CD4-positive, alpha-beta T cell treated with Interleukin-2 at 100 ng/mL for 4 hours (primary cell): ENCODE measurements around the gene INO80C.
"Not testable (repeated sequence)": the region's sequence is repeated elsewhere in the genome, so short reads cannot be mapped to it uniquely, and the experiment has no call there.

Experiments
- DNase-seq: peaks from one replicate; pipeline ENCODE4 v3.0.0-alpha.2; 2020; ENCODE audit warnings: low spot score

INO80C gene

DNA sequence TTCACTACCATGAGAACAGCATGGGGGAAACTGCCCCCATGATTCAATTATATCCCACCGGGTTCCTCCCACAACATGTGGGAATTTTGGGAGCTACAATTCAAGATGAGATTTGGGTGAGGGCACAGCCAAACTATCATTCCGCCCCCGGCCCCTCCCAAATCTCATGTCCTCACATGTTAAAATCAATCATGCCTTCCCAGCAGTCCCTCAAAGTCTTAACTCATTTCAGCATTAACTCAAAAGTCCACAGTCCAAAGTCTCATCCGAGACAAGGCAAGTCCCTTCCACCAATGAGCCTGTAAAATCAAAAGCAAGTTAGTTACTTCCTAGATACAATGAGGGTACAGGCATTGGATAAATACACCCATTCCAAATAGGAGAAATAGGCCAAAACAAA lies 10.2 kb downstream of the INO80C start:
- DNase-seq = not testable (repeated sequence)

DNA sequence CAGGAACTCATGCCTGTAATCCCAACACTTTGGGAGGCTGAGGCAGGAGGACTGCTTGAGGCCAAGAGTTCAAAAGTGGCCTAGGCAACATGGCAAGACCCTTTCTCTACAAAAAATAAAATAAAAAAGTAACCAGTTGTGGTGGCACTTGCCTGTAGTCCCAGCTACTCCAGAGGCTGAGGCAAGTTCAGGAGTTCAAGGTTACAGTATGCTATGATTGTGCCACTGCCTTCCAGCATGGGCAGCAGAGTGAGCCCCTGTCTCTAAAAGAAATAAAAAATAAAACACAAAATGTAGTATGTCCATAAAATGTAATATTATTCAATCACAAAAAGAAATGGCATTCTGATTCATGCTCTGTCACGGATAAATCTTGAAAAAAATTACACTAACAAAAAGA lies 11.9 kb downstream of the INO80C start:
- DNase-seq = no peak

DNA sequence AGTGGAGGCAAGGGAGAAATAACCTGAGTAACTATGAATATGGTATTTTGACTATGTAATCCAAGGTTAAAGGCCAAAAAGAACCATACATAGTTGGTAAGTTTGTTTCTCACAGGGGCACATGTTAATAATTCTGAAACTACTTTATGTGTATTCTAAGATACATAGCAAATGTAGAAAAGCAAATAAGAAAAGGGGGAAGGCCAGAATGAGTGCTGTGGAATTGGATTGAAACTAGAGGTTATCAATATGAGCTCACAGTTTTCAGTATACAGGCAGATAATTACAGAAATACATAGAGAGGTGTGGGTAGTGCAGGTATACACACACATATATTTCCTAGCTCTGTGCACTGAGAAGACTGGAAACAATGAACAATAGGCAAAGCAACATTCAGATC lies 13.7 kb downstream of the INO80C start:
- DNase-seq = no peak

DNA sequence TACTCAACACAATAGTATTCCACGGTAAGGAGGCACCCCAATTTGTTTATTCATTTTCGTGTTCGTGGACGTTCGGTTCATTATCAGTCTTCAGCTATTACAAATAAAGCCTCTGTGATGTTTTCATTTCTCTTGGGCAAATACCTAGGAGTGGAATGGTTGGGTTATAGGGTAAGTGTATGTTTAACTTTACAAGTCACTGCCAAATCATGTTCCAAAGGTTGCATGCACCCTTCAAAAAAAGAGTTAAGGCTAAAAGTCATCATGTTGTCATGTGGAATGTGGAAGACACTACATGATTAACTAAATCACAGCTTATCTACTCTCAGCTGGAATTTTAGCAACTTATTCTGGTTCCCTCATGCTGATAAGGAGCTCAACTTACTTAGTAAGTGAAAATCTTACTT lies 15.8 kb downstream of the INO80C start:
- DNase-seq = no peak

DNA sequence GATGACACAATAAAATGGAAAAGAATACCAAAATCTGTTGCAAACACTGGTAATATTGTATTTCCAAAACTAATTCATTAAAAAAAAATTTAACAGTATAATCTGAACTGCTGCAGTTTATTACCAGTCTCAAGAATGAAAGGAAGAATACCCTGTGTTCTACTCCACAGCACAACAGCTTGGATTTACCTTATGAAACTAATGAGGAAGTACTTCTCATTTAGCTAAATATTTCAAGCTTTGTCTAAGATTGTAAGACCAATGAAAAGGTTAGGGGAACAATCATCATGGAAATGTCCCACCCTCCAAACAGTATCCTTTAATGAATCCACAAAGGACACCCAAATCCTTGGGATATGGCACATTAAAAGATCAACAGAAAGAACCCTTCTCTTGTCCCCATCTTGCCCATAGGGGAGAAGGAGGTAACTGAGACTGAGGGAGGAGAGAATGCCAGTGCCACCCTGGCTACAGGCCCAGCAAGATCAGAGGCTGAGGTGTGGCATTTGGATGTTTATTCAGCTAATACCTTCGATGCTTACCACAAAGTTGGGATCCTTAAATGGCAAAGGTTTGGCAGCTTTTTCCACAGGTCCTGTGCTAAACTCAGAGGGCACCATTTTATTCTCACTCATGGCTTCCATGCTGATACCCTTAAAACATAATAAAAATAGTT lies 17.7 kb downstream of the INO80C start:
- DNase-seq = no peak

DNA sequence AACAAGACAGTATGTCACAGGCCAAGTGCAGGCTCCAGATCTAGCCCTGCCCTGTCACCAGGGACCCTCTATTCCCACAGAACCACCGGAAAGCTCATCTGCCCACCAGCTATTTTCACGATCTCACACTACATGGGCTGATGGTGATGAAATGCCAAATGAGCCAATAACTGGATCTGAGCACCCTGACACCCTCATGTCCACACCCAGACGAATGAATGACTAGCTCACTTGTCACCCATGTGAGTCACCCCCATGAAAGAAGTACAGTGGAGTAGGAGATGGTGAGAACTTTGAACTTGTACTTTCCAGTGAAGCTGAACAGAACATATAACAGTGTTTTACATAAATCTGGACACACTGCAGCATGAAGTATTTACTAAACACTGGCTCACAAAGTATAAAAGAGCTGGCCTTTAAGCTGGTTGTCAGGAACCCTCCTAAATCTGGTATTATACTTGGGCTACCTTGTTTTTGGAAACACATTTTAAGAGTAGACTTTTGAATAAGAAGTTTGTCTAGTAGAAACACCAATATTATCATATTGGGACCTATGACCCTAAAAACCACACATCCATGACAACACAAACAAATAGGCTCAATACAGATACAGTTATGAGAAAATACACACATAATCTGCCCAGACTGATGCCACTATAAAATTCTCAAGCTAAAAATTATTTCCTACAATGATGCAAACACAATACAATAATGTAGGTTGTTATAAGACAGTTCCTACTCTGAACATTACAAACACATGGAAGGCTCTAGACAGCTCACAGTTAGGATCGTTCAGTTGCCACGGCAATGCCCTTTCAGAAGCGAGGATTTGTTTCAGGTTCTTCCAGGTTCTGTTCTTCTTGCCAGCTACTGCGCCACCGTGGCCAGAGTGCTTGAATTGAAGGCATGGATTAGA lies 19.0 kb downstream of the INO80C start:
- peak; percentile 26 for DNase-seq

DNA sequence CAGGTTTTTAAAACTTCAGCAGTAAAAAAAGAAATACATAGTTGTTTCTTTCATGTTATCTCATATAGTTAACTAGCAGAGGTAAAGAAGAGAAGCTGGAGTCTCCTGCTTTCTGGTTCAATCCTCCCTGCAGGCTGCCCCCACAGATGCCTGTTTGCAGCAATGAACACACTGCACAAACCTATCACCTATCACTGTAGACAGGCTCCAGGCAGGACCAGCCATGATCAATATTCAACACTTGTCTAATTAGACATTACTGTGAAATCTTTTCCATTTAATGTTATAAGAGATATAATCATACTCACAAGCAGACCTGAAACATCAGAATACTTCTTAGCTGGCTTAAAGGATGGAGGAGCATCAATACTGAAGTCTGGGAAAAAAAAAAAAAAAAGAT lies 19.8 kb downstream of the INO80C start:
- DNase-seq = no peak

DNA sequence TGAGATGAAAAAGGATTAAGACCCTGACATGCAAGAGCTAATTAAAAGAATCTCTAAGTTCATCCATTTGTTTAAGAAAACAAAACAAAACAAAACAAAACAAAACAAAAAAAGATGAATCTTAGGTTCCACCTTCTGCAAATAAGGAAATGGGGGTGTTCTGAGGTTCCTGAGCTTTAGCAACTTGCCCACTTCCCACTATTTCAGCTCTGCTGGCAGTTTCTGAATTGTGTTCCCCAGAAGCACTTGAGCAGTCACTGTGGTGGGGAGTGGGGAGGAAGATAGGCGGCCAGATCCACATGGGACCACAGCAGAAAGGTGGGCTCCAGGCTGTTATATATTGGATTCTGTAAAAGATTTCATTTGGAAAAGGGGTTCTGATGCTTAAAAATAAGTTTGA lies 20.3 kb downstream of the INO80C start:
- no peak for DNase-seq

DNA sequence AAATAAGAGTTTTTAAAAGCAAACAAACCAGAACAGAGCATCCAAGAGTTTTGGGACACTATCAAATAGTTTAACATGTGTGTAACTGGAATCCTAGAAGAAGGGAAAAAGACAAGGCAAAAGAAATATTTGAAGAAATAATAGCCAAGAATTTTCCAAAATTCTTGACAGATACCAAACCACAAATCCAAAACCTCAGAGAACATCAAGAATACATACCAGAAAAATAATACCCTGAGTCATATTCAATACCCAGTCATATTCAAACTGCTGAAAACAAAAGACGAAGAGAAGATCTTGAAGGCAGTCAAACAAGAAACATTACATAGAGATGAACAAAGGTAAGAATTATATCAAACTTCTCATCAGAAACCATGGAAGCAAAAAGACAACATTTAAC lies 22.9 kb downstream of the INO80C start:
- DNase-seq = no peak

DNA sequence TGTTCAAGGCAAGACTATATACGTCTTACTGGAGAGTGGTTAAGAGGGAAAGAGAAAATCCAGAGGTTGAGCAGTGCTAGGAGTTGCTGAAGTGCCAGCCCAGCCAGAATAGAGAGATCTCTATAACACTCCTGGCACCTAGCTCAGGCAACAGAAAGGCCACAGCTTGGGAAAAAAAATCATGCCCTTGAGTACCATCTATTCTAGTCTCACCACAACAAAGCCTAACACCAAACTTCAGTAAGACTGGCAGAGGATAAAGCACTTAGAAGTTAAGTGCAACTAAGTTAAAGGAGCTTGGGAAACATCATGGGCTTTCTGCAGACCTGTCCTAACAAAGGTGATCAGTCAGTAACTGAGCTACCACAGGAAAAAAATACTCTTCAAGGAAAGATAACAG lies 24.2 kb downstream of the INO80C start:
- DNase-seq = no peak

DNA sequence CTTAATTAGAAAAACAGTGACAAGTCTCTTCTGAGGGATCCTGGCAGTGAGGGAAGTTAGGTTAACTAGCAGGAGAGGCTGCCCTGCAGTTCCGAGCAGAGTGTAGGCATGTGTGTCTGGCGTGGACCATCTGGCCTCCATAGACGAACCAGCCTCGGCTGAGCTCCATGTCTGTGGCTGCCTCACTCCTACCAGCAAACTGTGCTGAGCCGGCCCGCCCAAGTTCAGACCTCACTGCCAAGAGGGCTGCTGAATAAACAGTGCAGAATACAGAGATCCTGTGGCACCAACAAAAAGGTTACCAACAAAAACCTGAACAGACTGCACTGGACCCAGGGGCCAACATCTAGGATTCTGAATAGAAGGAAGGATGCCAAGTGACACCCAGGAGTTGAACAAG lies 27.3 kb downstream of the INO80C start:
- no peak for DNase-seq

DNA sequence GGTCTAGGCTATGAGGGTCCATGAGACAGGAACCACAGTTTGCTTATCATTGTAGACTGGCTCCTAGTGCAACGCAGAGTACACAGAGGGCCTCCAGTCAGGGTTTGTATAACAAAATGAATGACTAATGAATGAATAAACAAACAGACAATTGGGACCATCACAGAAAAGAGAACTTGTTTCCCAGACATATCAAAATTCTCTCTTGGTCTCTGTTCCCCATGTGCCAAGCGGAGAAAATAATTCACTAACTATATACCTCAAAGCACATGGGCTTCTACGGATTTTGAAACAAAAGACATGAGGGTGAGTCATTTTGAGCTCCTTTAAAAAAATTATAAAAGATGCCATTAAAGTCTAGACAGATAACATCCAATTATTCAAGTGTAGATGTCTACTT lies 28.0 kb downstream of the INO80C start:
- no peak for DNase-seq

DNA sequence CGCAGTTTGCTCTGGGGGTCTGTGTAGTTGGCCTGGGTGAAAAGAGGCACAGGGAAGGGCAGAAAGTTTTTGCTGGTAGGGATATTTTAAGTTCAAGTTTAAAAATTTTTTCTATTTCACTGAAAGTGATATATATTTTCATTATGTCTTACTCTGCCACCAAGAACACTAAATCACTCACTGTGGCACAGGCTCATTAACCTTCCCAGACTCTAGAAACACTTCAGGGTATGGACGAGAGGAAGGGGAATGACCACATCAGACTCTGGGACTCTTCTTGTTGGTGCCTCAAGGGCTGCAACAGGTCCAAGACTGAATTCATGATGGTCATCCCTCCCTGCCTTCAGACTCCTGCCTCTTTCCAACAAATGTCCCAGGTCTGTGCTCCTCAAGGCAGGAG lies 29.0 kb downstream of the INO80C start:
- no peak for DNase-seq

DNA sequence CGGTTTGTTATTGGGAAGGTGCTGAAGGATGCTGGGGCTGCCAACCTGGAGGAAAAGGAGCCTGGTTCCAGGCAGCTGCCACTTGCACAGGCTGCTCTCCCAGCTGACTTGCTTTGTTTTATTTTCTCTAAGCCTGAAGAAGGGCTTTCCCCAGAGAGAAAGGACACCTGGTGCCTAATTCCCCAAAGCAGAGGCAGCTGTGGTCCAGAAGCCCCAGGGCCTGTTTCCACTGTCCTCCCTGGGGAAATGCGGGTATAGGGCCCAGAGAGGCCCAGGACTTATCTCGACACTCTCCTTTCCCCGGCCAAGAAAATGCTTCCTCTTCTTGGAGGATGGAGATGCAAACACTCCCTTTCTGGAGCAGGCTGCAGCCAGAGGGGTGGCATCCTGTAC lies 30.1 kb downstream of the INO80C start:
- DNase-seq = no peak

DNA sequence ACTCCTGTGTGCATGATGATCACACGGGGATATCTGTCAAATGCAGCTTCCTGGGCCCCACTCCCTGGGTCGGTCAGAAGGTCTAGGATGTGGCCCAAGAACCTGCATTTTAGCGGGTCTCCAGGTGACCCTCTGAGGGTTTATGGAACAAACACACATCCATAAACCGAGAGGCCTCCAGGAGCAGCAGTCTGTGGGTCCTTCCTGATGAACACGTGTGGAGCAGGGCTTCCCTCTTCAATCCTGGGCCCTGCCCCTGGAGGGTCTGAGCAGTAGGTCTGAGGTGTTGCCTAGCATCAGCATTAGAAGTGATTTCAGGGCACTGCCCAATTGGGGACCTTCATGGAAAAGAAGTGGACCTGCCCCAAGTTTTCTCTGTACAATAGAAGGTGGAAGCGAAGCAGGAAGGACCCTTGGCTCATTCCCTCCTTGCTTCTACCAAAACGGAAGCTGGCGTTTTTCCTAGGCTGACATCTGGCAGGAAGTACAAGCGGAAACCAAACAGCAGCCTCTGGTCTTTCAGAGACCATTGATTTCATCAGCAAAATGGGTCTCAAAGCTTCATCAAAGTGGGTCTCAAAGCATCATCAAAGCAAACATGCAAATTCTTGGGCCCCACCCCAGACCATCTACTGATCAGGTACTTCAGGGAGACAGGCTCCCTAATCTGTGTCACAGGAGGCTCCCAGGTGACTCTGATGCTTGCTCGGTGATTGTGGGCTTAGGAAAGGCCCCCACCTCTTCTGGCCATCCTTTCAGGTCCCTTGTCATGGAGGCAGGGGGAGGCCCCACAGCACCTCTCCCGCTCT lies 30.7 kb downstream of the INO80C start:
- DNase-seq = no peak

DNA sequence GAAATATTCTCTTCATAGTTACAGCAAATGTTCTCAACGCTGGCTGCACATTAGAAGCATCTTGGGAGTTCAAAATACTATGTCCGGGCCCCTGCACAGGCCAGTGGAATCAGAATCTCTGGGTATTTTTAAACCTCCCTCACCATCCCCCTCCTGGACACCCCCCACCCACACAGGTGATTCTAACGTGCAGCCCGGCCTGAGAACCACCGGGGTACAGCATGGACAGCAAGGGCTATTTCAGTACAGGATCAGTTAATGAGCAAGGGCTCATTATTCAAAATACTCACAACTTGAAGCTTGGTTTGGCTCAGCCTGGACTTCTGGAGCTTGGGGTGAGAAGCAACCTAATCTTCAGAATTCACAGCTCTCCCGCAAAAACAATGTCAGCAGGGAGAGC lies 31.4 kb downstream of the INO80C start:
- no peak for DNase-seq

DNA sequence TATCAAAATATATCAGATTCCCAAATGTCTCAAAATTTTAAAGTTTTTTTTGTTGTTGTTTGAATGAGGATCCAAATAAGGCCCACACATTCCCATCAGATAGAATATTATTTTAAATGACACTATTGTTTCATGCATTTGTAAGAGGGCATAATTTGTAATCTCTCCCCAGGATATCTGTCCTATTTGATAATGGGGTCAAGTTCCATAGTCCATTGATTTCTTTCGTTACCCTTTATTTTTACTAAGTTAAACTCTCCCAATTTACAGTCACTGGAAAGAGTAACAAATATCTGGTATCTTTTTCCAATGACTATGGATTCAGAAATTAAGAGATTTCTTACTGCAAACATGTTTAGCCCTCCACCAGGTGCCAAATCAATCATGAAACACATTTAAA lies 32.4 kb downstream of the INO80C start:
- DNase-seq = no peak

DNA sequence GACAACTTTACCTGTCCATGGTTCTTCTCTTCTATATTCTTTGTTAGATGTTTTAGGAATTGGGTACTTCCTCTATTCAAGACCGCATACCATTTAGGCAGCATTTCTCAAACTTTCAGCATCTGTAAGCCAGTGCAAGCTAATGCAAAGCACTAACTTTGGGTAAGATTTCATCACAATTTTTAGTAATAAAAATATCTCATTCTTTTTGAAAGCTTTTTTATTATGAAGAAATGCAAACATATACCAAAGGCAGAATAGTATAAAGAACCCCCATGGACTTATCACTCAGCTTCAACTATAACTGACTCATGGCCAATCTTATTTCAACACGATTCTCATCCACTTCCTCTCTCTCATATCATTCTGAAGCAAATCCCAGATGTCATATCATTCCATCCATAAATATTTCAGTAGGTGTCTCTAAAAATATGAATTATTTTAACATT lies 32.9 kb downstream of the INO80C start:
- no peak for DNase-seq

DNA sequence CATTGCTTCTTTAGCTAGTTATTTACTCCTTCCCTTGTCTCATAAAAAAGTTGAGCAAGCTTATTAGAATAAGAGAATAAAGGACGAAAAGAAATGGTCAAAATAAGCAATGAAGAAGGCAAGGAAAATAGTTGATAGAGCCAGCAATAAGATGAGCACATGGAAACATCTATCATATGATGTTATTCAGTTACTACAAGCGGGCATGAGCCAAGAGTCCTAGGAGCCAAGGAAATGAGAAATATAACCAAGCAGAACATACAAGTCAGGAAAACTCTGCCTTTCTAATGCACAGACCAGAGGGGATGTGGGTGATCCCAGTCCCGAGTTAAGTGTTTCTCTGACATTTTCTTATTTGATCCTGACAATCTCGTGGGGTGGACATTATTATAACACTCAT lies 33.9 kb downstream of the INO80C start:
- DNase-seq = no peak

DNA sequence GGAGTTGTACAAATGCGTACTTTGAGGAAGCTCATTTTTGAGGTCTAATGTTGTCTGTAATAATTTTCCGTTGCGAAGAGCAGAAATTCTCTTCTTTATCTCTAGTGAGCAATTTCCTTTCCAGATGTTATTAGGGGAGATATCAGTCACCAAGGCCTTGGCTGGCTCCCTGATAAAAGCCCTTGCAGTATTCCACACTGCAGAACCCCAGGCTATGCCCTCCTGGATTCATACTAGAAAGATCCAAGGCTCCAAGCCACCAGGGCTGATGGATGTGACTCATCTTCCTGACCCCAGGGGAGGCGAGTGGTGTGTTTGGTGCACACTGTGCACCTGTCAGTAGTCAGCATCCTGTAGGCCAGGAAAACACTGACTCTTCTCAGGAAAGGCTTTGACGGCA lies 34.7 kb downstream of the INO80C start:
- DNase-seq = no peak

DNA sequence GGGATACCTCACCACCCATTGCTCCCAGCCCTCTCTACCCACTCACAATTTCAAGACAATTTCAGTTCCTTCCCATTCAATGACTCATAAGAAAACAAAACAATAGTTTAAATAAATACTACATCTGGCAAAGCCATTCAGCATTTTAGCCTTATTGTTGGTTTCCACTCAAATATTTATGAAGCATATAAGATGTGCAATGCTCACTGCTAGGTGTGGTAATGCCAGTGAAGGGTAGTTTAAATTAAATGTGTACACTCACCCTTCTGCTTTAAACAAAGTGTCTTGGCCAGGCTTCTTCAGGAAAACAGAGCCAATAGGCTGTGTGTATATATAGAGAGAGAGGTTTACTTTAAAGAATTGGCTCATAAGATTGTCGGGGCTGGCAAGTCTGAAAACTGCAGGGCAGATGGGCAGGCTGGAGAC lies 37.0 kb downstream of the INO80C start:
- no peak for DNase-seq

DNA sequence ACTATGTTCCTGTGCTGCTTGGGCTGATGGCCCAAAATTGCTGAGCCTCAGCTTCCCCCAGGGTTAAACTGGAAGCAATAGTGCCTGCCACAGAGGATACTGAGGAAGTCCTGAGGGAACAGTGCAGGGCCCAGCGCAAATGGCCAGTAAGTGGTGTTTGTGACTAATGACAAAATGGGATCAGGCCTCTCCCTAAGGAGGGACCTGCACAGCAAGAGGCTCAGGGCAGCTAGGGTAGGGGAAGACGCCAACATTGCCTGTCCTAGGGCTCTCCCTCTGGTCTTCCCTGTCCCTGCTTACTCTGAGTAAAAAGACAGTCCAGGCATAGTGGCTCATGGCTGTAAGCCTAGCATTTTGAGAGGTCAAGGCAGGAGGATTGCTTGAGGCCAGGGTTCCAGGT lies 37.8 kb downstream of the INO80C start:
- DNase-seq = no peak
